H1 (cell line): ENCODE measurements around the gene CAMK2A.

Experiments
- CTCF ChIP-seq, 3 experiments: IDR thresholded peaks; 1 replicate in 2 of 3; 2 replicates in 1 of 3; pipeline versions ENCODE4 v1.5.1 to v1.6.1; 2011; ENCODE audit warnings: low read length in 3 of 3, mild to moderate bottlenecking in 3 of 3, inconsistent platforms in 2 of 3, low read depth in 1 of 3, moderate library complexity in 1 of 3; ENCODE audit not compliant: insufficient read depth in 1 of 3; ENCODE audit errors: control extremely low read depth in 1 of 3
- NRF1 ChIP-seq: IDR thresholded peaks from 2 replicates; pipeline ENCODE4 v1.6.1; 2011; ENCODE audit warnings: mild to moderate bottlenecking, low read depth, low read length, improper control_type of control experiment

GRCh38 chr5:150321784-150322183 is 32.2 kb upstream of the CAMK2A start:
- TF ChIP-seq CTCF (IDR thresholded peaks at IDR 0.05; ENCODE audit: control extremely low read depth in 1 of 3, insufficient read depth in 1 of 3, low read depth in 1 of 3, low read length in 3 of 3) (no peak), NRF1 (no peak)
